Measurements from ENCODE around the gene TGM5.

The TGM5 gene

GRCh38 chr15:43220991-43221403 lies 45.7 kb downstream of the TGM5 start, which contains the start of gene EPB42:
EPB42 (minus strand) TSS chr15:43221018; CDS start chr15:43220825, 193 bp downstream.
- H3K9me3 ChIP-seq: no peaks in the 10 kb centered on the region
- H3K27me3 ChIP-seq: no peaks in the 10 kb centered on the region
- TF ChIP-seq, protein P1, sequence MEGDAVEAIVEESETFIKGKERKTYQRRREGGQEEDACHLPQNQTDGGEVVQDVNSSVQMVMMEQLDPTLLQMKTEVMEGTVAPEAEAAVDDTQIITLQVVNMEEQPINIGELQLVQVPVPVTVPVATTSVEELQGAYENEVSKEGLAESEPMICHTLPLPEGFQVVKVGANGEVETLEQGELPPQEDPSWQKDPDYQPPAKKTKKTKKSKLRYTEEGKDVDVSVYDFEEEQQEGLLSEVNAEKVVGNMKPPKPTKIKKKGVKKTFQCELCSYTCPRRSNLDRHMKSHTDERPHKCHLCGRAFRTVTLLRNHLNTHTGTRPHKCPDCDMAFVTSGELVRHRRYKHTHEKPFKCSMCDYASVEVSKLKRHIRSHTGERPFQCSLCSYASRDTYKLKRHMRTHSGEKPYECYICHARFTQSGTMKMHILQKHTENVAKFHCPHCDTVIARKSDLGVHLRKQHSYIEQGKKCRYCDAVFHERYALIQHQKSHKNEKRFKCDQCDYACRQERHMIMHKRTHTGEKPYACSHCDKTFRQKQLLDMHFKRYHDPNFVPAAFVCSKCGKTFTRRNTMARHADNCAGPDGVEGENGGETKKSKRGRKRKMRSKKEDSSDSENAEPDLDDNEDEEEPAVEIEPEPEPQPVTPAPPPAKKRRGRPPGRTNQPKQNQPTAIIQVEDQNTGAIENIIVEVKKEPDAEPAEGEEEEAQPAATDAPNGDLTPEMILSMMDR (IDR thresholded peaks at IDR 0.05; ENCODE audit: low read depth, low read length): no peak
- no peak within 1 kb of the TSS for H3K4me3 ChIP-seq (ENCODE audit: low read depth, low read length)
- H3K4me1 ChIP-seq: peaks cover 8% of the 10 kb centered on the region; the same call in 1 of the 2 replicates
- H3K36me3 ChIP-seq: no peaks in the 10 kb centered on the region
- no peak for DNase-seq

DNA sequence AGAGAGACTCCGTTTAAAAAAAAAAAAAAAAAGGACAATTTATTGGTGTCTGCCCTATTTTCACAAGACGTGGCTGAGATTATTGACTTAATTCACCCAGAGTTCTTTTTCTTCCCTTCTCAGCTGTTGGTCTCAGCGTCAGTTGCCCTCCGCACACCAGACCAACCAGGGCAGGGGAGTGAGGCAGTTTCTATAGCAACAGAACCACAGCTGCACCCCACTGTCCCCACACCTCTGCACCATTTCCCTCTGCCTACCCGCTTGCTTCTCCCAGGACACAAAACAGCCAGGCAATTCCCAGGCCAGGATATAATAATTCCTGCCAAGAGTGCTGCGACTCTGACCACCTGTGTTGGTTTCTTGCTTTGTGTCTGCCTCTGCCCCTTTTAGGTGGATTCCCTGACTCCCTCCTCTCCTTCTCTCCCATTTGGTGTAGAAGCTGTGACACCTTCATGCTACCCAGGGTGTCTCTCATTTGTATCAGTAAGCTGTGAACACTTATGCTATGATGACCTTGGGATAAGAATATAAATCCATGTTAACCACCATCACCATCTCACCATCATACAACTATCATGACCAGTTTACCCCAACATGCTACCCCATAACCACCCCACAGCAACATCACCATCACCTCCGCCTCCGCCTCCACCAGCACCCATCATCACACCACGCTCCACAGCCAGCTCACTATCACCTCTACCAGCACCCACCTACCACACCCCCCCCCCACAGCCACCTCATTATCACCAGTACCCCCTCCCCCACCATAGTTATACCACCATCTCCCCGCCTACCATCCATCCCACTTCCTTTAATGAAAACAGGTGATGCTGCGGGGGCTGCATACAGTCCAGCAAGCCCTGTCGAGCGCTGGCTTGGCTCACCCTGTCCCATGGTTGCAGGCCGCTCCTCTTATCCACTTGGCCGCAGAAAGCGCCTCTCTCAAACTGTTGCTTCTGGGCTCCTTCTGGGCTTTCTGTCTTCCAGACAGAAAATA lies 46.5 kb downstream of the TGM5 start:
- Histone ChIP-seq H3K27me3 (no peaks in the 10 kb centered on the region), H3K4me1 (peaks cover 8% of the 10 kb centered on the region; the same call in 1 of the 2 replicates), H3K9me3 (no peaks in the 10 kb centered on the region), H3K4me3 (ENCODE audit: low read depth, low read length) (no peak overlapping the region), H3K36me3 (no peaks in the 10 kb centered on the region)
- DNase-seq: no peak
- TF ChIP-seq, protein P1 (IDR thresholded peaks at IDR 0.05; ENCODE audit: low read depth, low read length): no peak

- H3K9me3 ChIP-seq: no peaks in the 10 kb centered on the region
- H3K36me3 ChIP-seq: no peaks in the 10 kb centered on the region
- TF ChIP-seq, protein P1 (IDR thresholded peaks at IDR 0.05; ENCODE audit: low read depth, low read length): peak; percentile 26; the same call in 1 of the 2 replicates
- DNase-seq: no peak
- peaks cover 8% of the 10 kb centered on the region; the same call in 1 of the 2 replicates for H3K4me1 ChIP-seq
- H3K4me3 ChIP-seq (ENCODE audit: low read depth, low read length): no peak overlapping the region
- no peaks in the 10 kb centered on the region for H3K27me3 ChIP-seq
Observed at GRCh38 chr15:43218908-43219706, 47.6 kb downstream of the TGM5 start.

- no peak for DNase-seq
- Histone ChIP-seq H3K27me3 (no peaks in the 10 kb centered on the region), H3K36me3 (no peaks in the 10 kb centered on the region), H3K4me3 (ENCODE audit: low read depth, low read length) (no peak overlapping the region), H3K9me3 (no peaks in the 10 kb centered on the region), H3K4me1 (peaks cover 8% of the 10 kb centered on the region)
- TF ChIP-seq, protein P1 (IDR thresholded peaks at IDR 0.05; ENCODE audit: low read depth, low read length): no peak
Observed at GRCh38 chr15:43215961-43216360, 50.8 kb downstream of the TGM5 start.

DNA sequence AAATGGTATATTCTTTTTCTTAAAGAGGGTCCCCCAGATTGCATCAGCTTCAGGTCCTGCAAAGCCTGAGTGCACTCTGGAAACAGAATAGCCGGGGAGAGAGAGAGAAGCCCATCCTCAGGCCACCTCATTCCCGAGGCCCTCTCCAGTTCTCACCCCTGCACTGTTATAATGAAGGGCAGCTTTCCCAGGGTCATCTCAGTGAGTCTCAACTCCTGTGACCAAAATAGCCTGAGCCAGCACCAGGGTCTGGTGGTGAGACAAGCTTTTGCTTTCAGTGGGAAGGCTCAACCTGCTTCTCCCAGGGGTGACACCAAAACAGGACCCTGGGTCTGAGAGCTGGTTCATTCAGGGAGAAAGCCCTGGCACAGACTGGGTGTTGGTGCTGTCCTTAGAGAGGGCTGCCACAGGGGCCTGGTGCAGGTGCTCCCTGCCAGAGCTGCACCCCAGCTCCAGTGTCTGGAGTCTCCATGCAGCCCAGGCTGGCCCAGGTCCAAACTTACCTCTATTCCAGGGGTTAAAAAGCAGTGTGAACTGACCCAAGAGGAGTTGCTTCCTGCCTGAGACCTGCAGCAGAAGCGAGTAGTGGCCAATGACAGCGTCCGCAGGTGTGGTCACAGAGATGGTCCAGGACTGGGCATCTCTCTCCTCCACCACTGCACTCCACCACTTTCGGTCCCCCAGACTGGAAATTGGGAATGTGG lies 52.0 kb downstream of the TGM5 start:
- no peaks in the 10 kb centered on the region for H3K36me3 ChIP-seq
- no peak for DNase-seq
- H3K27me3 ChIP-seq: no peaks in the 10 kb centered on the region
- H3K4me3 ChIP-seq (ENCODE audit: low read depth, low read length): no peak overlapping the region
- TF ChIP-seq, protein P1 (IDR thresholded peaks at IDR 0.05; ENCODE audit: low read depth, low read length): no peak
- peaks cover 5% of the 10 kb centered on the region for H3K4me1 ChIP-seq
- no peaks in the 10 kb centered on the region for H3K9me3 ChIP-seq

Data from BE2C (cell line).